GM19395 (cell line): ENCODE results near the gene PTGDS.

Source experiments
- ATAC-seq: cut with Tn5 transposase; IDR thresholded peaks from one replicate; pipeline ENCODE4 v1.9.1; 2021; ENCODE audit warnings: mild to moderate bottlenecking, moderate library complexity; ENCODE audit not compliant: unreplicated experiment

Gene PTGDS

GRCh38 chr9:136945333-136946227, 31.7 kb upstream of the PTGDS start:
- no peak for ATAC-seq

DNA sequence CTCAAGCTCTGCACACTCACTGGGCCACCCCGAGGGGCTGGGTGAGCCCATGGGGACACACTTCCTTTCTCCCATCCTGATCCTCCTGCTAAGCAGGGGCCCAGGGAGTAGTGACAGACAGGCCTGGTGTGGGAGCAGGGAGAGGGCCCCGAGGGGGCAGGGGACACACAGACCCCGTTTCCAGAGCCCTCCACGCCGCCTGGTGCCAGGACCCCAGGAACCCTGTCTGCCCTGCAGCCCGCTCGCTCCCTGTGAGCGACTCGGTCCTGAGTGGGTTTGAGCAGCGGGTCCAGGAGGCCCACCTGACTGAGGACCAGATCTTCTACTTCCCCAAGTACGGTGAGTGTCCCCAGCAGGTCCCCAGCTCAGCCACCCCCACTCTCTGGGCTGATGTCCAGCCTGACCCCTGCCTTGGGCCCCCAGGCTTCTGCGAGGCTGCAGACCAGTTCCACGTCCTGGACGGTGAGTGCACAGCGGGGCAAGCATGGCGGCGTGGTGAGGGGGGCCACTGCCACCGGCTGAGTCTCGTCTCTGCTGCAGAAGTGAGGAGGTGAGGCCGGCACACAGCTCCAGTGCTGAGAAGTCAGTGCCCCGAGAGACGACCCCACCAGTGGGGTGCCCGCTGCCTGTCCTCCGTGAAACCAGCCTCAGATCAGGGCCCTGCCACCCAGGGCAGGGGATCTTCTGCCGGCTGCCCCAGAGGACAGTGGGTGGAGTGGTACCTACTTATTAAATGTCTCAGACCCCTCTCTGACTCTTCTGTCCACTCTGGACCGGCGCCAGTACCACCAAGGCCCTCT, 30.9 kb upstream of the PTGDS start:
- ATAC-seq: no peak

DNA sequence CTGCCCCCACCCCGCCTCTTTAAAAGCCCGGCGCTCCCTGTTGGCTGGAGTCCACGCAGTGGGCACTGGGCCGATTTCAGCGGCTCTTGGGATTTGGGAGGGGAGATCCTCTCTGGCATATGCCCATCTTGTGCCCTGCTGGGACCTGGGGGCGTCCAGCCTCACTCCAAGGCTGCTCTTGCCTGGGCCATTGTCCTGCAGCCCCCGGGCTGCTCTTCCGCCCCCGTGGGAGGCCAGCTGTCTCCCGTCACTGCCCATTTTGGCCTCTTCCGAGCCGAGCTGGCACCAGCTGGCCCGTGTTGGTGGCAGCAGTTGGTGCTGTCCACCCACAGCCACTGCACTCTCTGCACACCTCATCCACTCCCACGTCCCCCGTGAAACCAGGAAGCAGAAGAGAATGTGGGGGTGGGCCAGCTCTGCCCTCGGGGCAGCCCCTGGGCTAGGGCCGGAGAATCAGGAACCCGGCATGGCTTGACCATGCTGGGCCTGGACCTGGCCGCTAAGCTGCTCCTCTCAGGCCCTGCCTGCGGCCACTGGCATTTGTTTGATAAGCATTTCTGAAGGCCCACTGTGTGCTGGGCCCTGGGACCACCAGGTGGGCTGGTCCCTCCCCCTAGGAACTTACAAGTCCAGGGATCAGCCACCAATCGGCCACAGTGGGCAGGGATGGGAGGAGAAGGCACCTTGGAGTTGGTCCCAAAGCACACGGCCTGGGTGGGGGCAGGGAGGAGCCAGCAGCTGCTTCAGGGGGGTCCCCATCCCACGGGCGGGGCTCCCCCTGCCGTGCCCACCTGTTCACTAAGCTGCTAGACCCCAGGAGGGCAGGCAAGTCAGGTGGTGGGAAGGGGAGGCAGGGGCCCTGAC, 30.0 kb upstream of the PTGDS start:
- ATAC-seq: no peak

- no peak for ATAC-seq
Observed at GRCh38 chr9:136947955-136948510, 29.3 kb upstream of the PTGDS start.

- no peak for ATAC-seq
Observed at GRCh38 chr9:136949239-136949816, 28.0 kb upstream of the PTGDS start.

- ATAC-seq: peak; percentile 86
Observed at GRCh38 chr9:136949817-136950655, 27.3 kb upstream of the PTGDS start.

DNA sequence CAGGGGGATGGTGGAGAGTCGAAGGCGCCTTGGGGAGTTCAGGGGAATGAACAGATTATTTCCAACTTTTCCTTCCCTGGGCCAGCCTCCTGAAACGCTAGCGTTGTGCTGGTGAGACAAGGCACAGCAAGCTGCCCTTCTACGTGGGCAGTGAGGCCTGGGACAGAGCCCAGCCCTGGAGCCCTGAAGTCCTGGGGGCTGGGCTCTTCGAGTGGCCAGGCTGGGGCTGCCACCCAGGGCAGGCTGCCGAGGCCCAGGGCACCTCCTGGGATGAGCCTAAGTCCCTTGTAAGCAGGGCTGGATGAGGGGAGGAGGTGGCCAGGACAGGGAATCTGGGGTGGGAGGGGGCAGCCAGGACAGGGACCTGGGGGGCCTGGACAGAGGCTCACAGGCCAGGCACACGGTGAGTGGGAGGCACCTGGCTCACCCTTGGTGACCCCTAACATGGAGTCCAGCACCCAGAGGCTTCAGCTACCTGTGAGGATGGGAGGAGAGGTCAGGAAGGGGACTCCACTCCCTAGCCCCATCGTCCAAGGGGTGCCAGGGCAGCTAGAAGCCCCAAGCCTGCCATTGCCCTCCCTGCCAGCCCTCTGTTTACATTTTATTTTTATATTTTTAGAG, 26.5 kb upstream of the PTGDS start:
- no peak for ATAC-seq

DNA sequence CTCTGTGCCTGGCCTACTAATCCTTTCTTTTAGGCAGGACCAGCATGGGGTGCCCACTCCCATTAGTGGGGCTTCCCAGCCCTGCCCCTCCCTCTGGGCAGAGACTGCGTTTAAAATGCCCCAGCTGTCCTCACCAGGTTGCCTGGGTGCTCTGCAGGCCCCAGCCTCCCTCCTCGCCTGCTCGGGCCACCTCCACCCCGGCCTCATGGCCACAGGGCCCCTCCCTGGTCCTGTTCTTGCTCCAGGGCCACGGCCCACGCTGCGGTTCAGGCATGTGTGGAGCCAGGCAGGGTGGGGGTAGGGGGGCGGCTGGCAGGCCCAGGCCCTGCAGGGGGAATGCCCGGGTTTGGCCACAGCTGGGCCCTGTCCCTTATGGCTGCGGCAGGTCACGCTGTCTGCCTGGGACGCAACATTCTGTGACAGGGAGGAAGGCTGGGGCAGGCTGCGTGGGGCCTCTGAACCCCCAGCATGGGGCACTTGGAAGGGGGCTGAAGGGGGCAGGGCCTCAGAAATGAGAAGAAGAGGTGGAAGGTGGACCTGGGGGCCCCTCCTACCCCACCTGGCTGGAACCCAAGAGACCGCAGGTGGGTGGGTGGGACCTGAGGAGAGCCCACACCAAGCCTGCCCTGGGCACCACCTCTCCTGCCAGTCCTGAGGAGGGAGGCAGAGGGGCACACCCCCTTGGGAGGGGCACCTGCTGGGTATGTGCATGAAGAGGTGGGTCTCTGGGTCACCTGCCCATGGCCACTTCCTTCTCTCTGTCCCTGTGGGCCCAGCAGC, 25.6 kb upstream of the PTGDS start, which contains the start of gene LCN12:
TSS of gene LCN12 (plus strand) at position 733 of the 780 bp plus-strand sequence. CDS start 55 bp downstream, outside the sequence.
- no peak for ATAC-seq

GRCh38 chr9:136952321-136952850, 24.9 kb upstream of the PTGDS start:
- ATAC-seq: no peak

DNA sequence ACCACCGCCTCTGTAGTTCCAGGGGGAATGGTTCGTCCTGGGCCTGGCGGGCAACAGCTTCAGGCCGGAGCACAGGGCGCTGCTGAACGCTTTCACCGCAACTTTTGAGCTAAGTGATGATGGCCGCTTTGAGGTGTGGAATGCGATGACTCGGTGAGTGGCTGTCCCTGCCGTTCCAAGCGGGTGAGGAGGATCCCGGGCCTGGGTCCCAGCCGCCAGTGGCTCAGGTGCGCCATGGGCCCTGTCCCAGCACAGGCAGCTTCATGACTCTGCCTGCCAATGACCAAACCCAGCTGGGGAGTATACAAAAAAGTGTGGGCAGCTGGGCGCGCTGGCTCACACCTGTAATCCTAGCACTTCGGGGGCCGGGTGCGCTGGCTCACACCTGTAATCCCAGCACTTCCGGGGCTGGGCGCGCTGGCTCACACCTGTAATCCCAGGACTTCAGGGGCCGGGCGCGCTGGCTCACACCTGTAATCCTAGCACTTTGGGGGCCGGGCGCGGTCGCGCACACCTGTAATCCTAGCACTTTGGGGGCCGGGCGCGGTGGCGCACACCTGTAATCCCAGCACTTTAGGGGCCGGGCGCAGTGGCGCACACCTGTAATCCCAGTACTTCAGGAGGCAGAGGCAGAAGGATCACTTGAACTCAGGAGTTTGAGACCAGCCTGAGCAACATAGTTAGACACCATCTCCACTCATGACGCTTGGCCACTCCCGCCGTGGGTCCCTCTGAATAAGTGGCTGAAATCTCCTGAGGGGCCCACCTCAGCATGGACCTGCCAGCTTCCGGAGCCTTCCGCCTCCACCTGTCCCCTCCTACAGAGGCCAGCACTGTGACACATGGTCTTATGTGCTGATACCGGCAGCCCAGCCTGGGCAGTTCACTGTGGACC, 24.2 kb upstream of the PTGDS start:
- no peak for ATAC-seq

DNA sequence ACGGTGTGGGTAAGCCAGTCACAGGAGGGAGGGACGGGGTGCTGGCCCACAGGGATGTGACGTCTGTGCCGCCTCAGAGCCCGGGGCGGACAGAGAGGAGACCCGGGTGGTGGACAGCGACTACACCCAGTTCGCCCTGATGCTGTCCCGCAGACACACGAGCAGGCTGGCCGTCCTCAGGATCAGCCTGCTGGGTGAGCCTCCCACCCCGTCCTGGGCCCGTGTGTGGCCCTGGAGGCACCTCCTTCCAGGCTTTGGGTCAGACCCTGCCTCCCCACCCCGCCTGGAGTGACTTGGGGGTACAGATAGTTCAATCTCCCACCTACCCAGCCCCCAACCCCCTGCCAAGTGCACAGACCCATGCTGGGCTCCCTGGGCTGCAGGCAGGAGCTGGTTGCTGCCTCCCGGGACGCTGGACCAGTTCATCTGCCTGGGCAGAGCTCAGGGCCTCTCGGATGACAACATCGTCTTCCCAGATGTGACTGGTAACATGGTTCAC, 23.5 kb upstream of the PTGDS start:
- ATAC-seq: no peak

DNA sequence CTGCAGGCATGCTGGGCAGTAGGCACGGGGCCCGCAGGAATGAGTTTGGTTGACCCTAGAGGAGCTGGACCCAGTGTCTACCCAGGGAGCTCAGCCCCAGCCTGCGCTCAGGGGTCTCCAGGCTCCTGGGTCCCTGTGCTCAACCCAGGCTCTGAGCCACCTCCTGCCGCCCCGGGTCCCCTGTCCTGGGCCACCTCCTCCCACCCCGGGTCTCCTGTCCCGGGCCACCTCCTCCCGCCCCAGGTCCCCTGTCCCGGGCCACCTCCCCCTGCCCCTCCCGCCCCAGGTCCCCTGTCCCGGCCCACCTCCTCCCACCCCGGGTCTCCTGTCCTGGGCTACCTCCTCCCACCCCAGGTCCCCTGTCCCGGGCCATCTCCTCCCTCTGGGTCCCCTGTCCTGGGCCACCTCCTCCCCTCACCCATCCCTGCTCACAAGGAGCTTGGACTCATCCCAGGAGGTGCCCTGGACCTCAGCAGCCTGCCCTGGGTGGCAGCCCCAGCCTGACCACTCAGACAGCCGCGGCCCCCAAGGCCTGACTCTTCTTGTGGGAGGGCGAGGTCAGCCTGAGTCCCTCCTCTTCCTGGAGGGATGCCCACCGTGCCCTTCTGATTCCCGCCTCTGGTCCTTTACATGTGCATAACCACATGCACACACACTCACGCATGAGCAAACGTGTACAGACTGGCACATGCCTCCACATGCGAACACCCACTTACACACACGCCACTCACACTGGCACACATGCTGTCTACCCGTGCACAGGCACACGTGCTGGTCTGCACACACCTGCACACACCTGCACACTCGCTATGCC, 22.8 kb upstream of the PTGDS start:
- ATAC-seq: no peak

DNA sequence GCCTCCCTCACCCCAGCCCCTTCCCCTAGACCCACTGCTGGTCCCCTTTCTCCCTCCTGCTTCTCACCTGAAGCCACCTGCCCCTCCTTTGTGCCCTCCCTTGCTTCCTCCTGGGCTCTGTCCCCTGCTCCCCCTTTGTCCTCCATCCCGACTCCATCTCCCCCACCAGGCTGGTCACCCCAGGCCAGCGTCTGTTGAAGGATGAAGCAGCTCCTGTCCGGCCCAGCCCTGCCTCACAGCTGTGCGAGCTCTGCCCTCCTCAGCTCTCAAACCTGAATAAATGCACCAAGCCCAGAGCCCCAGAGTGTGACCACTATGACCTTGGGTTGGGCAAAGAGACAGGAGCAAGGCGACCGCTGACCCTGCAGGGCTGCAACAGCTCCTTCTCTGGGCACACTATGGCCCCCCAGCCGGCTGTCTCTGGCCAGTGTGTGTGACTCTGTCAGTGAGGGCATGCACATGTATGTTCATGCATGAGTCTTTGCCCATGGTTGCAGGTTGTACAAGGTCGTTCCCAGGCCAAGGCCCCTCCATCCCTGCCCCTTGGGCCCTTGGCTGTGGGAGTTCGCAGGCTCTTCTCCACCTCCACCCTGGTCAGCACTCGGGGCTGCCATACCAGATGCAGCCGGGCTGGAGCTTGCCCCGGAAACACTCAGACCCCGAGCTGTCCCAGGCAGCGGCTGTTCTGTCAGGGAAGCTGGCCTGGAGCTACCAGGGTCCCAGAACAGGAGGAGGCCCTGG, 21.9 kb upstream of the PTGDS start:
- no peak for ATAC-seq

DNA sequence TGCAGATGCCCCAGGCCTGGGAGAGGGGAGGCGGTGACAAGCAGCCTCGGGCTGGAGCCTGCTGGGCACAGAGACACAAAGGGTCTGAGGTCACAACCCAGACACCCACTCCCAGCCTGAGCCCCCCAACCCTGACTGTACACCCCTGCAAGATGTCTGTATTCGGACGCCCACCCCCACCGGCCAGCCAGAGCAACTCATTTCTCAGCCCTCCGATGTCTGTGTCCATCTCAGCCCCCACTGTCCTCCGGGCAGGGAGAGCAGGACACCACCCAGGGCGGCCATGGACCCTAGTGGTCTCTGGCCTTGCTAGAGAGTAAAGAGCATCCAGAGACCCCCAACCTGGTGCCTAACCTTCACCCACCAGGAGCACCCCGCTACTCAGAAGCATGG, 21.4 kb upstream of the PTGDS start:
- no peak for ATAC-seq

DNA sequence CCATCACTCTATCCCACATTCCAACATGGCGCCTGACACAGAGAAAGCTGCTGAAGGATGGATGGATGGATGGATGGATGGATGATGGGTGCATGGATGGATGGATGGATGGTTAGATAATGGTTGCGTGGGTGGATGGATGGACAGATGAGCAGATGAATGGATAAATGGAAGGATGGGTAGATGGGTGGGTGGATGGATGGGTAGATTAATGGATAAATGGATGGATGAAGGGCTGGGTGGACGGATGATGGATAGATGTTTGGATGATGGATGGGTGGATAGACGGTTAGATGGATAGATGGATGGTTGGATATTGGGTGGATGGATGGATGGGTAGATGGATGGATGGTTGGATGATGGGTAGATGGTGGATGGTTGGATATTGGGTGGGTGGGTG, 20.7 kb upstream of the PTGDS start:
- no peak for ATAC-seq
